Measurements from ENCODE around the gene BTN1A1.

Gene BTN1A1

GRCh38 chr6:26532699-26533531, 32.8 kb downstream of the BTN1A1 start (continued):
- TF ChIP-seq ZNF639 (tag by site-specific recombination; IDR thresholded peaks at IDR 0.05) (peak; percentile 47; the same call in 1 of the 2 replicates), ZEB2 (tag by site-specific recombination; IDR thresholded peaks at IDR 0.05) (peak; percentile 53; the same call in 1 of the 2 replicates), SALL2 (tag by site-specific recombination; IDR thresholded peaks at IDR 0.05; ENCODE audit: borderline replicate concordance) (no peak), SP3 (tag by site-specific recombination; IDR thresholded peaks at IDR 0.05) (0 out of 2 replicates have a peak, but pooled peaks have one; percentile 16), ZNF426 (tag by site-specific recombination; IDR thresholded peaks at IDR 0.05) (no peak), ZNF692 (tag by site-specific recombination; IDR thresholded peaks at IDR 0.05) (peak; percentile 67), ZBTB49 (tag by site-specific recombination; IDR thresholded peaks at IDR 0.05; ENCODE audit: low read depth) (no peak), ZBTB8A (tag by site-specific recombination; IDR thresholded peaks at IDR 0.05) (peak; percentile 43; the same call in 1 of the 2 replicates), ZNF26 (tag by site-specific recombination; IDR thresholded peaks at IDR 0.05) (no peak), ZNF248 (tag by site-specific recombination; IDR thresholded peaks at IDR 0.05) (no peak), ZNF664 (tag by site-specific recombination; IDR thresholded peaks at IDR 0.05) (no peak), ZNF580 (tag by site-specific recombination; IDR thresholded peaks at IDR 0.05) (peak; percentile 85), YY1 (tag by site-specific recombination; IDR thresholded peaks at IDR 0.05) (peak; percentile 62; the same call in 1 of the 2 replicates), ZNF335 (tag by site-specific recombination; conservative IDR thresholded peaks at IDR 0.05) (peak; percentile 87), MZF1 (tag by site-specific recombination; IDR thresholded peaks at IDR 0.05; ENCODE audit: borderline replicate concordance) (peak; percentile 45; the same call in 1 of the 2 replicates), SP2 (tag by site-specific recombination; IDR thresholded peaks at IDR 0.05) (no peak), ZNF677 (tag by site-specific recombination; IDR thresholded peaks at IDR 0.05) (0 out of 2 replicates have a peak, but pooled peaks have one; percentile 10), ZNF292 (tag by site-specific recombination; IDR thresholded peaks at IDR 0.05; ENCODE audit: borderline replicate concordance, low read depth) (no peak), ZNF501 (tag by site-specific recombination; IDR thresholded peaks at IDR 0.05) (peak; percentile 86), KLF9 (tag by site-specific recombination; IDR thresholded peaks at IDR 0.05; ENCODE audit: low read depth) (no peak), MYNN (tag by site-specific recombination; IDR thresholded peaks at IDR 0.05; ENCODE audit: borderline replicate concordance) (no peak), ZBTB26 (tag by site-specific recombination; optimal IDR thresholded peaks at IDR 0.05) (no peak), ZBTB11 (tag by site-specific recombination; conservative IDR thresholded peaks at IDR 0.05; ENCODE audit: low read depth) (no peak), CTCF (tag by site-specific recombination; IDR thresholded peaks at IDR 0.05) (no peak)
